Activated naive CD4-positive, alpha-beta T cell treated with anti-CD3 and anti-CD28 coated beads, Interleukin-2, amount 10 ng/mL, durations not matched to agents 7 days and 5 days (primary cell): Measurements from ENCODE around the gene SNTN.

Experiments
- CTCF ChIA-PET: fragments of 350-600 bp; sonication (Branson Sonifier 250); formaldehyde crosslinking; loops from one replicate; lab custom pipeline; 2021; ENCODE audit warnings: antibody characterized with exemption; lab: Charles Lee
- DNase-seq: peaks from one replicate; pipeline ENCODE4 v3.0.0-alpha.2; 2020
- H3K27ac Mint-ChIP-seq: one replicate; pipeline ENCODE4 v1.8.0; 2021; ENCODE audit warnings: mild to moderate bottlenecking, moderate library complexity, mixed read lengths
- H3K27me3 Mint-ChIP-seq: one replicate; pipeline ENCODE4 v1.8.0; 2021; ENCODE audit warnings: mild to moderate bottlenecking, mixed read lengths
- H3K36me3 Mint-ChIP-seq: one replicate; pipeline ENCODE4 v1.8.0; 2021; ENCODE audit warnings: mixed read lengths
- H3K4me1 Mint-ChIP-seq: one replicate; pipeline ENCODE4 v1.8.0; 2021; ENCODE audit warnings: mixed read lengths
- H3K4me3 Mint-ChIP-seq: one replicate; pipeline ENCODE4 v1.8.0; 2021; ENCODE audit warnings: mild to moderate bottlenecking, moderate library complexity, mixed read lengths
- H3K9me3 Mint-ChIP-seq: one replicate; pipeline ENCODE4 v1.8.0; 2021; ENCODE audit warnings: mixed read lengths

The SNTN gene

DNA sequence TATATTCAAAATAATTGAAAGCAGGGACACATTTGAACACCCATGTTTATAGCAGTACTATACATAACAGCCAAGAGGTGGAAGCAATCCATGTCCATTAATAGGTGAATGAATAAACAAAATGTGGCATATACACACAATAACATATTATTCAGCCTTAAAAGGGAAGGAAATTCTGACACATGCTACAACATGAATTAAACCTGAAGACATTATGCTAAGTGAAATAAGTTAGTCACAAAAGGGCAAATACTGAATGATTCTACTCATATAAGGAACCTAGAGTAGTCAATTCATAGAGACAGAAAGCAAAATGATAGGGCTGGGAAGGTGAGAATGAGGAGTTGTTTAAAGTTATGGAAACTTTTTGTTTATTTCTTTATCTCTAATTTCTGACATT lies 40.9 kb downstream of the SNTN start:
- H3K27ac Mint-ChIP-seq = no peak overlapping the region
- H3K9me3 Mint-ChIP-seq = no peaks in the 10 kb centered on the region
- DNase-seq = no peak
- no peak overlapping the region for H3K4me3 Mint-ChIP-seq
- no peaks in the 10 kb centered on the region for H3K27me3 Mint-ChIP-seq
- CTCF ChIA-PET = no interaction called here
- no peaks in the 10 kb centered on the region for H3K4me1 Mint-ChIP-seq
- H3K36me3 Mint-ChIP-seq = no peaks in the 10 kb centered on the region

DNA sequence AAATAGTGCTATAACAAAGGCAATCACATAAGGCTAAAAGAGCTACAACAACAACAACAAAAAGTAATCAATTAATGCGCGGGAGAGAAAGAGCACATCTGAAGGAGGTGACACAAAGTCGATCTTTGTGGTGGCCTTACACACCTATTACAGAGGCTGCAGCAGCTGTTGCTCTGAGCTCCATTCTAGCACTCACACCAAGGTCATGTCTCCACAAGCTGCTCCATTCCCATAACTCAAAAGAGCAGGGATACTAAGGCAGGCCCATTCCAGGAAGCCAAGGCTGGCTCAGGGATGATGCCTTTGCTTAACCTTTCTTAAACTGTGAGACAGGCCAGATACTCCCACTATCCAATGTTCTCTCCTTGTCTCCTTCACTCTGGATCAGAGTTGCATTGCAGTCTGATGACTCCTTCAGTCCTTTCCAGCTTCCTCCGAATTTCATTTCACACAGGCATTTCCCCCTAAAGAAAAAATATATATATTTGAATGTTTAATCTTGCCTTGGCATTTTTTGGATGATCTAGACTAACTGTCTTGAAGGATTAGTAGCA lies 52.7 kb downstream of the SNTN start:
- Mint-ChIP-seq H3K27ac (no peak overlapping the region), H3K36me3 (no peaks in the 10 kb centered on the region), H3K4me3 (no peak overlapping the region), H3K4me1 (no peaks in the 10 kb centered on the region), H3K27me3 (no peaks in the 10 kb centered on the region), H3K9me3 (no peaks in the 10 kb centered on the region)
- CTCF ChIA-PET = no interaction called here
- no peak for DNase-seq

DNA sequence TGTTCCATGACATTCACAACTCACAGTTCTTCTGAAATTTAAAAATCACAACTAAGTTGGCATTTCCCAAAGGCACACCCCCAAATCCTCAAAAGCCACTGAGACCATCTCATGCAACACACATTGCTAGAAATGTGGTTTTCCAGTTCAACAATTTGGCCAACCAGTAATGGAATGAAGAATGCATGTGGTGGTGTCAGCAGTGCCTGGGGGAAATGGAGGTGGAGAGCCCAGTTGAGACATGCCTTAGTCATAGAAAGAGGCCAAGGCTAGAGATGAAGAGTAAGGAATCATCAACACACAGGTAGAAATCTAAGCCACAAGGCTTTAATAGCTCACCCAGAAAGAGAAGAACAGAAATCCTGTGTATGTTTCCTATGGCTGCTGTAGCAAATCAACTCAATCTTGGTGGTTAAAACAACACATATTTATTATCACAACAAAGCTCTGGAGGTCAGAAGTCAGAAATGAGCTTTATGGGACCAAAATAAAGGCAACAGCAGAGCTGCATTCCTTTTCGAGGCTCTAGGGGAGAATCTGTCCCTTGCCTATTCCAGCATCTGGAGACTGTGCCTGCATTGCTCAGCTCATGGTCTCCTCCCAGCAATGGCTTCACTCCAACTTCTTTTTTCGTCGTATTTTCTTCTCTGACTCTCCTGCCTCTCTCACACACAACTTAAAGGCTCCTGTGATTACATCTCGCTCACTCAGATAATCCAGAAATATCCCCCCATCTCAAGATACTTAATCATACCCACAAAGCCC lies 54.0 kb downstream of the SNTN start:
- no peak overlapping the region for H3K27ac Mint-ChIP-seq
- no peak for DNase-seq
- no peak overlapping the region for H3K4me3 Mint-ChIP-seq
- no peaks in the 10 kb centered on the region for H3K4me1 Mint-ChIP-seq
- no peaks in the 10 kb centered on the region for H3K9me3 Mint-ChIP-seq
- no peaks in the 10 kb centered on the region for H3K27me3 Mint-ChIP-seq
- no peaks in the 10 kb centered on the region for H3K36me3 Mint-ChIP-seq
- CTCF ChIA-PET = interaction anchor here (0.6 kb wide), 1 partner anchor 100 kb away, joined by 4 read pairs; no protein-coding TSS in a partner anchor

DNA sequence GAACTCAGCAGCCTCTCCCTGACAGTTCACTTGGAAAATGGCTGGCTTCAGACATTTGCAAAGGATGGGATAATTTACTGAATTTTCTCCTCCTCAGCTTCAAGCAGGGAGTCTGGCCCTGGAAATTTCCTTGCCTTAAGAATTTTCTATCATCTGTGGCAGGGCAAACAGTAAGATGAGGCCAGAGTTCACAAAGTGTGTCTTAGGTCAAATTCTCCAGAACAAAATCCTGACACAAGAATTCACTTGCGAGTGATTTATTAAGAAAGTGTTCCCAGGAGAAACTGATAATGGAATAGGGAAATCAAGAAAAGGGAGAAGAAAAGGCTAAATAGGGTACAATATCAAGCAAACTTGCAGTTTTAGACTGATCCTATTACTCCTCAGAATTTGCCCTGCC lies 55.3 kb downstream of the SNTN start:
- no peaks in the 10 kb centered on the region for H3K27me3 Mint-ChIP-seq
- CTCF ChIA-PET = no interaction called here
- H3K27ac Mint-ChIP-seq = no peak overlapping the region
- no peaks in the 10 kb centered on the region for H3K4me1 Mint-ChIP-seq
- no peaks in the 10 kb centered on the region for H3K9me3 Mint-ChIP-seq
- DNase-seq = no peak
- H3K36me3 Mint-ChIP-seq = no peaks in the 10 kb centered on the region
- H3K4me3 Mint-ChIP-seq = no peak overlapping the region

DNA sequence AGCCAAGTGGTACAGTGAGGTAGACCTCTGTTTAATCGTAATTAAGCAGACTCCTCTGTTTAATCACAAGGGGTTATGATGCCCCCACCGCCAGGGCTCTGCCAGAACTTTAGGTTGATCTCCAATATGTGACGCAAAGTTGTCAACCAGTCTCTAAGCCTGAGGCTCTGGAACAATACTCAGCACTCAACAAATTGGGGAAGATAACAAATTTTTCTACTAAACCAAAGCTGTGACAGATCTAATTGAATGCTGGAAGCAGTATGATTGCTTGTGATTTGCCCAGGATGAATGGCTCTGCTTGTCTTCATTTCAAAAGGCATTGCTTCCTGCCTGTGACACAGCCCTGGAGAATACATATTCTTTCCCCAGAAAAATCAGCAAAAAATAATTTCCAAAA lies 57.1 kb downstream of the SNTN start:
- CTCF ChIA-PET = no interaction called here
- Mint-ChIP-seq H3K27ac (no peak overlapping the region), H3K4me1 (no peaks in the 10 kb centered on the region), H3K9me3 (no peaks in the 10 kb centered on the region), H3K27me3 (no peaks in the 10 kb centered on the region), H3K36me3 (no peaks in the 10 kb centered on the region), H3K4me3 (no peak overlapping the region)
- DNase-seq = no peak
